Head of caudate nucleus (tissue), 42 donors: ENCODE measurements around the gene MTHFSD.

Experiments used
- DNase-seq, 42 donors: peaks; one replicate each; pipeline versions ENCODE4 v3.0.0 to v3.0.0-alpha.2; 2020 to 2021; ENCODE audit warnings: mixed read lengths in 7 of 42
- intact Hi-C: fragments of 100-400 bp; cut with DNase I; formaldehyde crosslinking; loops from one replicate; pipeline ENCODE4 v1.15.0; 2022

MTHFSD gene

GRCh38 chr16:86558355-86559193 is 3.5 kb upstream of the MTHFSD start:
- intact Hi-C loops = loop anchor here (10.0 kb wide), 1 partner anchor 826 kb away; the partner anchor contains the start of gene FBXO31
- no peak for DNase-seq

- DNase-seq = no peak
- intact Hi-C loops = loop anchor here (10.0 kb wide), 1 partner anchor 827 kb away; the partner anchor contains the start of gene FBXO31
Measured at GRCh38 chr16:86557587-86557986, 2.6 kb upstream of the MTHFSD start.

GRCh38 chr16:86556576-86556975 is 1.5 kb upstream of the MTHFSD start:
- intact Hi-C loops = loop anchor here (10.0 kb wide), 1 partner anchor 828 kb away; the partner anchor contains the start of gene FBXO31
- DNase-seq = no peak

GRCh38 chr16:86555704-86556075 is 655 bp upstream of the MTHFSD start:
- peak in 14 of 42 donors; percentile 15 to 54 (median 32) for DNase-seq
- intact Hi-C loops = loop anchor here (10.0 kb wide), 1 partner anchor 829 kb away; the partner anchor contains the start of gene FBXO31

GRCh38 chr16:86554599-86554916 is 477 bp downstream of the MTHFSD start:
- intact Hi-C loops = loop anchor here (10.0 kb wide), 1 partner anchor 830 kb away; the partner anchor contains the start of gene FBXO31
- DNase-seq = no peak

- no peak for DNase-seq
- intact Hi-C loops = loop anchor here (10.0 kb wide), 1 partner anchor 831 kb away; the partner anchor contains the start of gene FBXO31
Measured at GRCh38 chr16:86553356-86553755, 1.7 kb downstream of the MTHFSD start.

- no peak for DNase-seq
- intact Hi-C loops = loop anchor here (10.0 kb wide), 1 partner anchor 835 kb away; the partner anchor contains the start of gene FBXO31
Measured at GRCh38 chr16:86550281-86550680, 4.8 kb downstream of the MTHFSD start.

GRCh38 chr16:86549893-86550190 is 5.2 kb downstream of the MTHFSD start:
- DNase-seq = no peak
- intact Hi-C loops = loop anchor here (10.0 kb wide), 1 partner anchor 835 kb away; the partner anchor contains the start of gene FBXO31

GRCh38 chr16:86549076-86549892 is 5.8 kb downstream of the MTHFSD start:
- no peak for DNase-seq
- intact Hi-C loops = no loop called here

GRCh38 chr16:86547286-86547685 is 7.7 kb downstream of the MTHFSD start:
- no peak for DNase-seq
- intact Hi-C loops = no loop called here

GRCh38 chr16:86546638-86547013 is 8.4 kb downstream of the MTHFSD start:
- DNase-seq = no peak
- intact Hi-C loops = no loop called here

- intact Hi-C loops = no loop called here
- DNase-seq = peak in 1 of 42 donors; percentile 28
Measured at GRCh38 chr16:86545954-86546637, 8.9 kb downstream of the MTHFSD start.

- intact Hi-C loops = no loop called here
- DNase-seq = peak in 1 of 42 donors; percentile 5
Measured at GRCh38 chr16:86545481-86545880, 9.6 kb downstream of the MTHFSD start.

- no peak for DNase-seq
- intact Hi-C loops = no loop called here
Measured at GRCh38 chr16:86542756-86543750, 12.0 kb downstream of the MTHFSD start.

GRCh38 chr16:86541560-86541959 is 13.5 kb downstream of the MTHFSD start:
- no peak for DNase-seq
- intact Hi-C loops = no loop called here

GRCh38 chr16:86540894-86541293 is 14.1 kb downstream of the MTHFSD start:
- DNase-seq = no peak
- intact Hi-C loops = no loop called here

GRCh38 chr16:86538196-86538780 is 16.7 kb downstream of the MTHFSD start:
- DNase-seq = no peak
- intact Hi-C loops = no loop called here

- DNase-seq = no peak
- intact Hi-C loops = no loop called here
Measured at GRCh38 chr16:86537486-86537885, 17.5 kb downstream of the MTHFSD start.
